Measurements from ENCODE around the gene SECTM1.

Gene SECTM1

GRCh38 chr17:82327289-82327688, 6.3 kb downstream of the SECTM1 start:
- no peak for DNase-seq

- no peak for DNase-seq
Observed at GRCh38 chr17:82325286-82326180, 8.0 kb downstream of the SECTM1 start.

- DNase-seq = no peak
Observed at GRCh38 chr17:82324566-82325285, 8.8 kb downstream of the SECTM1 start.

GRCh38 chr17:82323514-82324234, 9.9 kb downstream of the SECTM1 start:
- DNase-seq = no peak

- no peak for DNase-seq
Observed at GRCh38 chr17:82322526-82323453, 10.8 kb downstream of the SECTM1 start.

GRCh38 chr17:82321947-82322466, 11.6 kb downstream of the SECTM1 start:
- DNase-seq = no peak

GRCh38 chr17:82320956-82321927, 12.3 kb downstream of the SECTM1 start:
- peak; percentile 86 for DNase-seq

- no peak for DNase-seq
Observed at GRCh38 chr17:82320140-82320840, 13.3 kb downstream of the SECTM1 start.

GRCh38 chr17:82319619-82320062, 13.9 kb downstream of the SECTM1 start:
- DNase-seq = no peak

- no peak for DNase-seq
Observed at GRCh38 chr17:82318772-82319606, 14.6 kb downstream of the SECTM1 start.

- no peak for DNase-seq
Observed at GRCh38 chr17:82318169-82318498, 15.4 kb downstream of the SECTM1 start.

- DNase-seq = peak; percentile 74
Observed at GRCh38 chr17:82317394-82318168, 16.0 kb downstream of the SECTM1 start, which contains the start of gene CD7. Gene CD7, minus strand, starts transcription at chr17:82317608. Its CDS starts 113 bp downstream, at chr17:82317495.

GRCh38 chr17:82316651-82317393, 16.7 kb downstream of the SECTM1 start:
- no peak for DNase-seq

- peak; percentile 58 for DNase-seq
Observed at GRCh38 chr17:82315703-82316358, 17.7 kb downstream of the SECTM1 start.

- no peak for DNase-seq
Observed at GRCh38 chr17:82314727-82315605, 18.6 kb downstream of the SECTM1 start.
